ENCODE data around the gene FCN3.

DNA sequence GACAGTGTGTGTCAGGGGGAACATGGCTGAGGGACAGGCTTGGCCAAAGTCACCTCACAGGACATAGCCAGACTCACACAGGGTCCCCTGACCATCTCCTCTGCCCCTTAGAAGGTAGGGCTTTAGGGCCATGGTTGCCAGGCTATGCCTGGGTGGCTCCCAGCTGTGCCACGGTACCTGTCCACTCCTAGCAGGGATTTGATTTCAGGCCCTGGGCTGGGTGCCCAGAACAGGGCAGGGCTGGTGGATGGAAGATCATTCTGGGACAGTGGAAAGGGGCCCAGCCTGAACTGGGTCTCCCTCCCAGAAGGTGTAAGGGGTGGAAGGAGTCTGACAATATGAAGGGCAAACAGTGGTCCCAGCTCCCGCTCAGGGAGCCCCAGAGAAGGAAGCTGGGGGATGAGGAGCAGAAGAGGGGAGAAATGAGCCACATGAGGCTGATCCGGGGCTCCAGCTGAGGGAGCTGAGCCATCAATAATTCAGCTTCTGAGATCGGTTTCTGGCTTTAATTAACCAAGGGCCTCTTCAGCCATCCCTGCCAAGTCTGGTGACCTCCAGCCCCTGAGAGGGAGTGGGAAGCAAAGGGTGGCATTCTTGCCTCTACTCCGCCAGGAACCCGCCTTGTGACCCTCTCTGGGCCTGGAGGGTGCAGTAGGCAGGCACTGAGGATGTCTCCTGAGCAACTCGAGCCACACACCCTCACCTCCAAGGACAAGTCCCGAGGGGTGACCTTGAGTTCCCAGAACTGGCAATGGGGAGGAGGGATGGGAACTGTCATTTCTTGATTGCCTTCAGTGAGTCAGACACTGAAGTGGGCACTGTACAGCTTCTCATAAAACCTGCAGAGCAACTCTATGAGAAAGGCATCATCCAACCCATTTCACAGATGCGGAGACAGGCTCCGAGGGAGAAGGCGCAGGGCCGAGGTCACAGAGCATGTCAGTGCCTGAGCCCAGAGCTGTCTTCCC lies 6.4 kb upstream of the FCN3 start:
- TF ChIP-seq CTCF (IDR thresholded peaks at IDR 0.05; ENCODE audit: extremely low read depth in 1 of 2, insufficient read depth in 1 of 2, low read depth in 1 of 2, low read length in 2 of 2) (no peak), POLR2AphosphoS5 (IDR thresholded peaks at IDR 0.05; ENCODE audit: insufficient read depth, low read depth, low read length) (no peak), MAX (IDR thresholded peaks at IDR 0.05; ENCODE audit: insufficient read depth, insufficient read length) (no peak), POLR2A (IDR thresholded peaks at IDR 0.05; ENCODE audit: low read depth, low read length) (no peak), MYC (IDR thresholded peaks at IDR 0.05; ENCODE audit: low read depth, low read length) (no peak), EZH2 (IDR thresholded peaks at IDR 0.05; ENCODE audit: borderline replicate concordance, low read depth, low read length, severe bottlenecking) (no peak), GATA2 (IDR thresholded peaks at IDR 0.05; ENCODE audit: insufficient read depth, insufficient read length, low read depth, low read length) (no peak), FOS (IDR thresholded peaks at IDR 0.05; ENCODE audit: borderline replicate concordance, insufficient read depth, low read length) (no peak)
